A204.1 (cell line): ENCODE data around the gene COPZ1.

Experiments used
- FAIRE-seq: peaks from 2 replicates; lab custom pipeline; 2012; peaks lifted over from hg19 to GRCh38; lab: Jason Lieb, UNC

Gene COPZ1

DNA sequence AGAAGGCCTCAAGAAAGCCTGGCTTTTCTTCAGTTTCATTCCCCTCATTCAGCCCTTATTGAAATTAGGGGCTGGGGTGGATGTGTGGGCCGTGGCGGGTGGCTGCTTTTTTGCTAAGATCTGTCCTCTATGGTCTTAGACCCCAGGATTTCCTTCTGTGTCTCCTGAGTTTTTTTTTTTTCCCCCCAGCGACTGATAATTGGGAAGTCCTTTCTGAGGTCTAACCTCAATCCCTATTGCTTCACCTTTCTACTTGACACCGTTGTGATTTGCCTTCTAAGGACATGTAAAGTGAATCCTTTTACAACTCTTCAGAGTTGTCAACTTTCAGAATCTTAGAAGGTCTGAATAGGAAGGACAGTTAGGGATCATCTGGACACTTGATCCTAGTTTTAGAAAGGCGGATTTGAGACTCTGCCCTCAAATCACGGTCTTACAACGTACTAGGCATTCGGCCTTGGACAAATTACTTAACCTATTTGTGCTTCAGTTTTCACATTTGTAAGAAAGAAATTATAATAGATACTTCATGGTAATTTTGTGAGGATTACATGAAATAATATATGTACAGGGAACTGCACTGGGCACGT is 34.9 kb downstream of the COPZ1 start:
- FAIRE-seq, result no peak

DNA sequence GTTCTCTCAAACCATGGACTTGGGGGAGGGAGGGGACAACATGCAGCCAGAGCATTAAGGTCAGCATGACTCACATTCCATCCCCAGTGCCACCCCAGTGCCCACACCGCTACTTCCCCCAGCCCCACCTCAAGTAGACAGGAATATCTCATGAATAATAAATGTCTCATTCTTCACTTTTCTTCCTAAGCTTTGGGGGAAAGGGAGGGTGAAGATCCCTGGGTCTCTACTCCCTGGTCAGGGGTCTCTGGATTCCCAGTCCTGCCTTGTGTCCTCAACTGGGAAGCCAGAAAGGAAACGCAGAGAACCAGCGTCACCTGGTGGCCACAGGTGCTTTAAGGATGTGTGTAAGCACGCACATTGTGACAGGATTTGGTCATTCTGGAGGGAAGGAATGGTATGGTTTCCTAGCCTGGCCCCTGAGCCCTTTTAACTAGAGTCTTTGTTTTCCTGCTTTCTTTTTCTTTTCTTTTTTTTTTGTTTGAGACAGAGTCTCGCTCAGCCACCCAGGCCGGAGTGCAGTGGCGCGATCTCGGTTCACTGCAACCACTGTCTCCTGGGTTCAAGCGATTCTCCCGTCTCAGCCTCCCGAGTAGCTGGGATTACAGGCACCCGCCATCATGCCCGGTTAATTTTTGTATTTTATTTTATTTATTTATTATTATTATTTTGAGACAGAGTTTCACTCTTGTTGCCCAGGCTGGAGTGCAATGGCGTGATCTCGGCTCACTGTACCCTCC is 36.0 kb downstream of the COPZ1 start:
- no peak for FAIRE-seq

DNA sequence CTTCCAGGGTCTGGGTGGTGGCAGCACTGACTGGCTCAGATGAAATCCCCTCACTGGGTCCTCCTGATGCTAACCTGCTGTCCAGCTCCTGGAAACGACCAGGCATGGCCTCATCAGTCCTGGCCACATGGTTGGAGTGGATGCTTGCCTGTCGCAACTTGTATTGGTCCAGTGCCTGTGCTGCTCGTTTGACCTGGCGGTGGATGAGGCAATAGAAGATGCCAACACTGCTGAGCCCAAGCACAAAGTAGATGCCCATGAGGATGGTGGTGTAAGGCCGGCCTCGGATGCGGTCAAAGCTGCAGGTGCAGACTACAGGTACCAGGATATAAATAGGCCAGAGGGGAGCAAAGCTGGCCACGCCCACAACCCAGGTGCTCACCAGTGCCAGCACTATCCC is 38.1 kb downstream of the COPZ1 start:
- no peak for FAIRE-seq

DNA sequence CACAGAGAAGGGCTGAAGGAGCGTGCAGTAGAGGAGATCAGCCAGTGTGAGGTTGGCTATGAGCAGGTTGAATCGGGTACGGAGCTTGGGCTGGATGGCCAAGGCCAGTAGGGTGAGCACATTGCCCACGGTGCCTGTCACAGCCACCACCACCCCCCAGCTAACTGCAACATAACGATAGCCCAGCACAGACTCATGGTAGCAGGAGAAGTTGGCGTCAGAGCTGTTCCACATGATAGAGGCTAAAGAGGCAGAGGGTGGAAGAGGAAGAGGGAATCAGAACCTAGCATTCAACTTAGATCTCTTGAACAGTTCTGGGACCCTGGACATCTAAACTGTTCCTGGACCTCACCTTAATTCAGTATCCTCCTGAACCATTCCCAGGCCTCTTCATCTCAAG is 38.7 kb downstream of the COPZ1 start:
- no peak for FAIRE-seq

DNA sequence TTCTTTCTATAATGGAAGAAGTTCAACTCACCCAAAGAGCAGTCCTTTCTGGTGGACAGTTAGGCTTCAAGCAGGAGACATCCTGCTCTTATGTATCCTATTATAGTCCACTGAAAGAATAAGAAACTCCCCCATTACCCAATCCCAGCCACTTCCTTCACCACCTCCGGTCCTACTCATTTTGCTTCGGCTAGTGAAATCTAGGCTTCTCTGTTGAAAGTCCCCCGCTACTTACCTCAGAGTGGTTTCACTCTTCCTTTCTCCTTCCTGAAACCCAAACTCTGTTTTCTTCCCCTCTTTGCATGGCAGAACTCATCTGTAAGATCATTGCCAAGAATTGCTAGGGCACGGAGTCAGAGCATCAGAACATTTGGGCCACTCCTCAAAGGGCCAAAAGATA is 39.5 kb downstream of the COPZ1 start, which contains the start of gene GPR84:
GPR84 (minus strand) TSS at position 74 of the 400 bp plus-strand sequence. CDS start 635 bp downstream, outside the sequence.
- FAIRE-seq, result no peak

DNA sequence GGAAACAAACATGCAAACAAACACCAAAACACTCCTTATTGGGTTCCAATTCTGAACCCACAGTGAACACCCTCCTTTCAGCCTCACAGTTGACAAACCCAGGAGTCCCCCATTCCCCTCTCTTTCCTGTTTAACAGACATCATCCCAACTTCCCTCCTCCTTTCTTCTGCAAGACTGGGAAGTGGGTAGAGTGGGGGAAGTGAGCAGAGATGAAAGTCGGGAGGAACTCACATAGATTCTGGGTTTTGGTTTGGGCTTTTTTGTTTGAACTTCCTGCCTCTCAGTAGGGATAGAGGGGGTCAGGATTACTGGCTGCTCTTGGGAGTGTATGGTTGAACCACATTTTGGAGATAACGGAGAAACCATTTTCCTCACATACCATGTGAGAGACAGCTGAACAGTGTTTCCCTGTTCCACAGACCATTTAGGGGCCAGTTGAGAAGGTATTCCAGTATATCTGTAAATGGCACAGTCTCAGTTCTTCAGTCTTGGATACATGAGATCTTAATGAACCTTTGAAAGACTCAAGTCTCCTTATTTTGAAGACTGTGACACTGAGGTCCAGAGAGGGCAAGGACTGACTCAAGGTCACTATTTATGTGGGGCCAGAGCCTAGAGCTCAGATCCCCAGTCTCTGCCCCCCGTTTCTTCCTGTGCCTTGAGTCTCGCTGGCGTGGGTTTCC is 43.2 kb downstream of the COPZ1 start:
- FAIRE-seq, result no peak

DNA sequence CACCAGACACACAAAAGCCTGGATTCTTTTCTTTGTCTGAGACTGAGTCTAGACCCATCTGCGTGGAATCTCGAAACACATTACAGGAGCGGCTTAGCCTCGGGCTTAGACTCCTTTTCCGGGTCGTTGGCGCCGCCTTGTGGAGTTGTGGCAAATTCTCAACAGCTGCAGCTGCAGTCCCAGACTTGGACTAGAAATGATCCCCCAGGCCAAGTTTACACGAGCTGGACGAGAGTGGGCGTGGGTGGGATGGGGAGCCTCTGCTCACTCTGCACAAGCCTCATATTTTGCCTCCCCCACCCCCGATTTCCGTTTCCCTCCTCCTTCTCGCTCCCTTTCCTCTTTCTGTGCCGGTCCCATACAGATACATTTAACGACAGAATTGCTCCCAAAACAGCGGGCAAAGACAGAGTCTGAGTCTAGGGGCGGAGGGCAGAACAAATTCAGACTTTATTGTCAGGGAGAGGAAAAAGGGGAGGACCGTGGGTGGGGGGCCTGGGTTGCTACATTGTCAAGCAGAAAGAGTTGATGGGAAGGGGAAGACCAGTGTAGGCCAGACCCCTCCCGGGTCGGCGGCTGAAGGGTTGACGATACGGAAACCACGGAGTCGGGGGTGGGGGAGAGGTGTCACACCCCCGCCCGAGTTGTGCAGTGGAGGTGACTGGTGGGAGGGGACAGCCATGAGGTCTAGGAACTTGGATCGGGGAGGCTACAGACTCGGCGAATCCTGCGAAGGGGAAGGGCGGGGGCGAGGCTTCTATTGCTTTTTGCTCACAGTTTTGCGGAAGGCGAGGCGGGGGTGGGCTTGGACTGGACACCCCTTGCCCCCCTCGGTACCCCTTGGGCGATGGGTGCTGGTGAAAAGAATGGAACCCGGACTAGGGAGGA is 44.0 kb downstream of the COPZ1 start:
- peak; percentile 48 for FAIRE-seq

DNA sequence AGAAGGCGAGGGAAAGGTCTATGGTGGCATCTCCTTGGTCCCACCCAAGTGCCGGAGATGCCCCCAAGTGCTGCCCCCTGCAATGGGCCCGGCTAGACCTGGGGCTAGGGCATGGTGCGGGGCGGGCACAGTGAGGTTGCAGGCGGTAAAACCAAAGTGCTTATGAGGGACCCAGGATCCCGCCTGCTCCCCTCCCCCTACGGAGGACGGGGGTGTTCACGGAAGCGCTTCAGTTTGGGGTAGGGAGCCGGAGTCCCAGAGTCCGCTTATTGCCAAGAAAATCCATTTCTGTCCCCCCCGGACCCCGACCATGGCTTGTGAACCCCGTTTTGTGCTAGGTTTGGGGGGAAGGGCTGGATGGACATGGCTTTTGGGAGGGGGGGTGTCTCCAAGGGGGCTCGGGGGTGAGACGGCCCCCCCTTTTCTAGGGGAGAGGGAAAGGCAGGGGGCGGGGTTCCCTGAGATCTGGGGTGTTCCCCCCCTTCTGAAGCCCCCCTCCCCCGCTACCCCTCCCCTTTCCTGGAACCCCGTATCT is 44.7 kb downstream of the COPZ1 start:
- FAIRE-seq, result no peak

DNA sequence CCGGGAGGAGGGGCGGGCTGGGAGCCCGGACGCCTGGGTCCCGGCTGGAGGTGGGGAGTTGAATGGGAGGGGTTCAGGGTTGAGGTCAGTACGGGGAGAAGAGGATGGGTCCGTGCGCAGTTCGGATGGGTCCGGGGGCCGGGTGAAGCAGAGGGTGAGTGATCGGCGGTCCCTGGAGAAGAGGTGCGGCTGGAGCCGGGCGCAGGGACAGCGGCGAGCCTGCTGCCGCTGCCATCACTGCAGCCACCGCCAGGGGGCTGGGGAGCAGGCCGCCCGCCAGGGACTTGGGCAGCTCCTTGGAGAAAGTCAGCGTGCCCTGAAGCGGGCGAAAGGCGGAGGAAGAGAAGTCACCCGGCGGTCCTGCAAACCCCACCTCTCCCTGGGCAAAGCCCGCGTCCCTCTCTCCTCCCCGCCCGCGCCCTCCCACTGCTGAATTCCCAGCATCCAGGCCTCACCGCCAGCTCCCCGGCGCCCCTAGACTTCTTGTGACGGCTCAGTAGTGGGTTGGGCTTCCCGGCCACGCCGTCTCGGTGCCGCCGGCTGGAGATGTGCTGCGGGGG is 45.3 kb downstream of the COPZ1 start:
- no peak for FAIRE-seq

DNA sequence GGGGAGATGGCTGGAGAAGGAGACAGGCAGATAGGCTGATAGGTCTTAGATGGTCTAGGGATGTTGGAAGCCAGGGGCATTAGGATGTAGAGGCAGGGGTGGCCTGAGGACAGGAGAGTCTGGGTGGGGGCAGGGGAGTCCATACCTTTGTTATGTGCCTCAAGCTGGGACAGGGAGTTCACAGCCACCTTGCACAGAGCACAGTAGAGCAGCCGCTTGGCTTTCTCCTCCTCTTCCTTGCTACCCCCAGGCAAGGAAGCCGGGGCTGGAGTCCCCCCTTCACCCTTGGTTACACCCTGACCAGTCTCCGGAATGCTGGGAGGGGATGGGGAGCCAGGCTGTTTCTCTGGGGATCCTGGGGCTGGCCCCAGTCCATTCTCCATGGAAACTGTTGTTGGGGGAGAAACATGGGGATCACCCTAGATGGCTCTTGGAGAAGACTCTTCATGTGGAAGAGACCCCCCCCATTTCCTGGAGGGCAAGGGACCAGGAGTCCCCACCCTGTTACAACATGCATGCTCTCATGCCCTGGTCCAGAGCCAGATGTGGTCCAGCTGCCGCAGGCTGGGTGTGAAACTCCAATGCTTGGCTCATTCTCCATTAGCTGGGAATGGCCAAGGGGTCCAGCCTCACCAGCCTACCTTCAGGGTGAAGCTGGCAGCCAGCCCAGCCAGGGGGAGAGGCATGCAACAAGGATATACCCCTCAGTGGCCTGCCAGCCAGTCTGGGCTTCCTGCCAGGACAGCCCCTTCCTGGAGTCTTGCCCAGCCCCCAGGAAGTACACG is 46.6 kb downstream of the COPZ1 start:
- no peak for FAIRE-seq

DNA sequence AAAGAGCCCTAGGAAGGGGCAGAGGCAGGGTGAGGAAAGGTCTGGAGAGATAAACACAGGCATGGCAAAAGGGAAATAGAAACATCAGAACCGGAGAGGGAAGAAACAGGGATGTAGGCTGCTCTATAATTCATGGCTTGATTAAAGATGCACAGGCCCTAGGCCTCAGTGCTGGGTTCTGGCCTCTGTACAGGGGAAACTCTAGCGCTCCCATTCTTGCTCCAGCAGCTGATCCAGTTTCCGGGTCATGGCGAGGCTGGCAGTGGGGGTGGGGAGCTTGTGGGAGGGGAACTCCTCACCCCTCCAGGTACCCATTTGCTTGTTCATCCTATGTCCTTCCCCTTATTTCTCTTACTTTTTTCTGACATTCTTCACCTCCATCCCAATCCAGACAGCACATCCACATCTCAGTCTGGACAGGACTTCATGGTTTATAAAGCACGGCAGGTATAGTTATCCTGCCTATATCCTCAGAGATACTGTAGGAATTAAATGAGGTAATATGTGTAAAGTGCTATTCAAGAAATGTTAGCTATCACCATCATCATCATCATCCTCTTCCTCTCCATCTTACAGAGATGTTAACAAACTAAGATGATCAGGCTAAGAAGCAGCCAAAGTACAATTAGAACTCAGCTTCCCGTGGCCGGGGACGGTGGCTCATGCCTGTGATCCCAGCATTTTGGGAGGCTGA is 47.3 kb downstream of the COPZ1 start:
- no peak for FAIRE-seq

DNA sequence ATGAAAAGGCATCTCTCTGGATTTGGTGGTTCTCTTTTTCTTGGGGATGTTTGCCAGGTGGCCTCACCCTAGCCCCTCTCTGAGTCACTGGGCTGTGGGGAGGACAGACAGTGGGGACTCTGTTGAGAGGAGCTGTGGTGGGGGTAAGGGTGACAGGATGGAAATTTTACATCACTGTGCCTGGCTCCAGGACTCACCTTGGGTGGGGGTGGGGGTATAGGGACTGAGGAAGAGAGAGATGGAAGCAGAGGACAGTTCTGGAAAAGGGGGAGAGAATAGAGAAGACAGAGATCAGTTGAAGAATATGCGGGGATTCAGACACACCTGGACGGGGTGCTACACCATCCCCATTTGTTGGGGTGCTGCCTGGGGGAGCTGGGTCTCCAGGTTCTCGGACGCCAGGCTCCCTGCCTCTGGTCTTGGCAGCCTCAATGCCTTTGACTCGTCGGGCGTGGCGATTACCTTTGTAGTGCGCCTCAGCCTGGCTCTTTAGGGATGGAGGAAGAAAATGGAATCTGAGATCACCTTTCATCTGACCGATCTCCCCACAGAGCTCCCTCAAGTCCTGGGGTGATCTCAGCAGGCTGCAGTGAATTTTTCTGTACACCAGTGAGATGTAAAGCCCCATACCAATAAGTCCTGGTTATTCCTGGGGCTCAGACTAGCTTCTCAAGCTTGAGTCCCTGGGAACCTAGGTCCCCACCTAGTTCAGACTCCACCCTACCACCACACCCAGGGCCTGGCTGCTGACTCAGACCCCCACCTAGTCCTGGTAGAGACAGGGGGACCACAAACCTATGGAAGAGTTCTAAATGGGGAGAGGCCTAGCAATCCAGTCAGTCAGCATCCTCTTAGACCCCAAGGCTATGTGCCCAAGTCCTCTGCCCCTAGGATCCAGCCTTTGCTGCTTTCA is 49.0 kb downstream of the COPZ1 start:
- no peak for FAIRE-seq

DNA sequence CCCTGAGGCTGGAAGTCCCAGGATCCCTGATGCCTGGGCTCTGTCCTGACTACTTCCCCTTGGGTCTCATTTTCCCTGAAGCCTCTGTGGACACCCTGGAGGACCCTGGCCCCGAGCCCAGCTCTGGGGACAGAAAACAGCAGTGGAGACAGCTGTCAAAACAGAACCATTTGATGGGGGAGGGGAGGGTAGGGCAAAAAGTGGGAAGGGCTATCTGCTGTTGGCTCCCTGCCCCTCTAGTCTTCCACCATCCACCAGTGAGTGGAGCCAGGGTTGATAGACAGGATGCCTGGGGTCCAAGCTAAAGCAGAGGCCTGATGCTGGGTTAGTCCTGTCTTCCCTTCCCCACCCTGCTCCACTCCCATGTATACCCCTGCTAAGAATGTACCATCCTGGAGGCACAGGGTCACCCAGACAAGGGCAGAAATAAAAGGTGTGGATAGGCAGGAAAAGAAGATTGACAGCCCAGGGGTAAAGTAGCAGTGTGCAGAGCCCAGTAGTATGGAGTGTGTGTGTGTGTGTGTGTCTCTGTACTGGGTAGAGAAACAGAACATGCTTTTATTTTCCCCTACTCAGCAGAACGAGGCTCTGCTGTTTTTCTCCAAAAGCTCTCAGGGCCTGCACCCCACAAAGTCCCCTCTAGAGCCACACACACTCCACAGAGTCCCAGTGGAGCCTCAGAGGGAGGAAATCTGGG is 49.8 kb downstream of the COPZ1 start:
- FAIRE-seq, result no peak

DNA sequence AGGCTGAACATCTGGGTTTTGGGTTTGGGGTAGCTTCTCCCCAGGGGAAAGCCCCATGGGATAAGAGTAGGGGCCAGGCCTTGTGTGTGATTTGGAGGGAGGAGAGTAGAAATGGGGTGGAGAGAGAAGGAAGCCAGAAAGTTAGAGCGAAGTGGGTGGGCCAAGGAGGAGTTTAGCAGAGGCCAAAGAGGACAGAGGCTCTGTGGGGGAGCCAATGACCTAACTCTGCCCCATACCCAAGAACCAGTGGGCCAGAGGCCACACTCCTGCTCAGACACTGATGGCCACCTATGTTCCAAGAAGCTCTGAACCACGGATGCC is 50.3 kb downstream of the COPZ1 start:
- FAIRE-seq, result no peak

DNA sequence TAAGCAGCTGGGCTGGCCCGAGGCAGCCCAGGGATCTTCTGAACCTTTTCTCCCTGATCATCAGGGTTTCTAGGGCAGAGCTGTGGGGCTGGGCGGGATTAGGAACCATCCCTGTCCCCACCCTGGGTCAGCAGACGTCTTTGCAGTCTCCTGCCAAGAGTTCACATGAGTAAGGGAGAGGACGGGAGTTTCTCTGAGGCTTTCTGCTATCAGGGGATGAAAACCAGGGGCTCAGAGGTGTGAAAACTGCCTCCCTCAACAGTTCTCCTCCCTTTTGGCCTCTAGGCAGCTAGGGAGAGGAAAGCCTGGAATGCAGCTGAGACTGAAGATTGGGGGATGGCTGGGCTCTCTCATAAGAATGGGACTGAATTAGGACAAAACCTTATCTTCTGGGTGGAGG is 51.7 kb downstream of the COPZ1 start:
- FAIRE-seq, result no peak

DNA sequence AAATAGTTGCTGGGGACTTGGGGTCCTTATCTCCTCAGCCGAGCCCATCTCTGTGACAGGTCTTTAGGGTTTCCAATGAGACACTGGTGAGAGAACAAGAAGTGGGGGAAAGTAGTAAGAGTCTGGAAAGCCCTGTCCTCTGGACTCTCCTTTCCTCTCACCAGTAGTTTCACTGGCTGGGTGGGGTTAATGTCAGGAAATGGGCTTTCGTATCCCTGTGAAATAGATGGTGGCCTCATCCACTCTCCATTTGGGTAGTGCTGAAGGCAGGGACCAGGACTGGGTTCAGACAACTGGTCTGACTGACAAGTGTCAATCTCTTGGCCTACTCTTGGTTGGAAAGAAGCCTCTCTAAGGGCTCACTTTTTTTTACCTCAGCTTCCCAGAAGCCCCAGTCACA is 52.1 kb downstream of the COPZ1 start:
- FAIRE-seq, result no peak

DNA sequence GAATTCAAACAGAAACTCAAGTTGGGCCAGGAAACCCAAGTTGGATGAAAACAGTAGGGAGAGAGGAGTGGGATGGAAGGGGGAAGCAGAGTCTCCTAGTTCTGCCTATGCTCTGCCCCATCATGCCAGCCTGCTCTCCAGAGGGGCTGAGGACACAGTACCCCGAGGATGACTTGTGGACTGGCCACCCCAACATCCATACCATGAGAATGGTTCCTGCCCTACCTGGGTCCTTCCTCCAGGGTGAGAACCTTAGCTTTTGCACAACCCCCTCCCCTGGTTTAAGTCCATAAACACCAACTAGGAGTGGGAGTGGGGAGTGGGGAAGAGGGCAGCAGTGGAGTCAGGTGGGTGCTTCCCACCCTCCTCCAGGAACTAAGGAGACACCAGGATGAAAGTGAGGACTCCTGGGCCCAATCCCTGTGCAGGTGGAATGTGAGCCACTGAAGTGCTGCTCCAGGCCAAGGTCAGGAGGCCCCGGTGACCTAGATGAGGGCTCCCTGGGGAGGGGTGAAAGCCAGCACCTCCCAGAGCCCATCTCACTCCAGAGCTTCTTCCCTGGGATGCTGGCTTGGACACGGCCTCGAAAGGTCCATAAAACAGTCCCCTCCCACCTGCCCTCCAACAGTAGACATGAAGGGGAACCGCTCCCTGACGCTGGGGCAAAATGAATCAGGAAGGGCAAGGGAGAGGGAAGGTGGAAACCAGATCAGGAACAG is 53.0 kb downstream of the COPZ1 start:
- FAIRE-seq, result no peak

DNA sequence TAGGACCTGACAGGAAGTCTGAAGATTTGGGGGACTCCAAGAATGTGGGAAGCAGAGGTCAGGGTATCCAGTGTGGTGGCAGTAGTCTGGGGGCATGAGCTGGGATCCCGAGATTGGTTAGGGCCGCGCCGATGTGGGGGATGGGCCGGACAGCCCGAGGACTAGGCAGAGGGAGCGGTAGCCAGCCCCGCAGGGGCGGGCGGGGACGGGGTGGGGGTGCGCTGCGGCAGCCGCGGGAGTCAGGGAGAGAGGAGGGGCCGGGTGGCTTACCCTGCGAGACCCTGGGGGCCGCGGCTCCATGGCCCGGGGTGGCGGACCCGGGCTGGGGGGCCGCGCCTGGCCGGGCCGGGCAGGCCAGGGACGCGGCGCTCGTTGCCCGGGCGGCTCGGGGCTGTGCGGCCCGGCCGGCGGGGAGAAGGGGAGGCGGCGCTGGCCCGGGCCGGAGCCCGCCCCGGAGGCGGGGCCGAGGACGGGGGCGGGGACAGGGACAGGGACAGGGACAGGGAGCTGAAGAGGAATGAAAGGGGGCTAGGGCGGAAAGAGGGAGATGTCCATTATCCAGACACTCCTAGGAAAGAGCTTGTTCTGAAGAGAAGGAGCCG is 54.0 kb downstream of the COPZ1 start:
- no peak for FAIRE-seq
